ENCODE measurements around the gene WDR43.

DNA sequence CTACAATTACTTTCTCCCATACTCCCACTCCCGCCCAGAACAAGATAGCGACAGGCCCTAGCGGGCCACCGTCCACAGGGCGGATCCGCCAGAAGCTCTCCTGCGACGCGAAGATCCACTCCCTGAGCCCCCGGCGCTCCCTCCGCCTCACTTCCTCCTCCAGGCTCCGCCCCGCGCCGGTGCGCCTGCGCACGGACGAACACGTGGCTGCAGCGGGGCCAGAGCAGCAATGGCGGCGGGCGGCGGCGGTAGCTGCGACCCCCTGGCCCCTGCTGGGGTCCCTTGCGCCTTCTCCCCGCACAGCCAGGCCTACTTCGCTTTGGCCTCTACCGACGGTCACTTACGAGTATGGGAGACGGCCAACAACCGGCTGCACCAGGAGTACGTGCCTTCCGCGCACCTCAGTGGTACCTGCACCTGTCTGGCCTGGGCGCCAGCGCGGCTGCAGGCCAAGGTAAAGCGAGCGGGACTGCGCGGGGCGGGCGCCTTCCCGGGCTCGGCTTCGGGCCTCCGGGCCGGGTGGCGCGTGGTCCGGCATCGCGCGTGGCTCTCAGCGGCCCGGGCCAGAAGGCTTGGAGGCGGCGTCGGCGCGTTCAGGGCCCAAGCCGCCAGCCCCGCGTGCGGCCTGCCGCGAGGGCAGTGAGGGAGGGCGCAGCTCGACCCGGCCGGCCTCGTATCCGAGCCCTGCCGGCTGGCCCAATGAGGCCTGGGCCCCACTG, at the start of gene WDR43:
- TF ChIP-seq, protein P1, sequence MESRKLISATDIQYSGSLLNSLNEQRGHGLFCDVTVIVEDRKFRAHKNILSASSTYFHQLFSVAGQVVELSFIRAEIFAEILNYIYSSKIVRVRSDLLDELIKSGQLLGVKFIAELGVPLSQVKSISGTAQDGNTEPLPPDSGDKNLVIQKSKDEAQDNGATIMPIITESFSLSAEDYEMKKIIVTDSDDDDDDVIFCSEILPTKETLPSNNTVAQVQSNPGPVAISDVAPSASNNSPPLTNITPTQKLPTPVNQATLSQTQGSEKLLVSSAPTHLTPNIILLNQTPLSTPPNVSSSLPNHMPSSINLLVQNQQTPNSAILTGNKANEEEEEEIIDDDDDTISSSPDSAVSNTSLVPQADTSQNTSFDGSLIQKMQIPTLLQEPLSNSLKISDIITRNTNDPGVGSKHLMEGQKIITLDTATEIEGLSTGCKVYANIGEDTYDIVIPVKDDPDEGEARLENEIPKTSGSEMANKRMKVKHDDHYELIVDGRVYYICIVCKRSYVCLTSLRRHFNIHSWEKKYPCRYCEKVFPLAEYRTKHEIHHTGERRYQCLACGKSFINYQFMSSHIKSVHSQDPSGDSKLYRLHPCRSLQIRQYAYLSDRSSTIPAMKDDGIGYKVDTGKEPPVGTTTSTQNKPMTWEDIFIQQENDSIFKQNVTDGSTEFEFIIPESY (IDR thresholded peaks at IDR 0.05), result peak; percentile 95
- TF ChIP-seq, protein P2, sequence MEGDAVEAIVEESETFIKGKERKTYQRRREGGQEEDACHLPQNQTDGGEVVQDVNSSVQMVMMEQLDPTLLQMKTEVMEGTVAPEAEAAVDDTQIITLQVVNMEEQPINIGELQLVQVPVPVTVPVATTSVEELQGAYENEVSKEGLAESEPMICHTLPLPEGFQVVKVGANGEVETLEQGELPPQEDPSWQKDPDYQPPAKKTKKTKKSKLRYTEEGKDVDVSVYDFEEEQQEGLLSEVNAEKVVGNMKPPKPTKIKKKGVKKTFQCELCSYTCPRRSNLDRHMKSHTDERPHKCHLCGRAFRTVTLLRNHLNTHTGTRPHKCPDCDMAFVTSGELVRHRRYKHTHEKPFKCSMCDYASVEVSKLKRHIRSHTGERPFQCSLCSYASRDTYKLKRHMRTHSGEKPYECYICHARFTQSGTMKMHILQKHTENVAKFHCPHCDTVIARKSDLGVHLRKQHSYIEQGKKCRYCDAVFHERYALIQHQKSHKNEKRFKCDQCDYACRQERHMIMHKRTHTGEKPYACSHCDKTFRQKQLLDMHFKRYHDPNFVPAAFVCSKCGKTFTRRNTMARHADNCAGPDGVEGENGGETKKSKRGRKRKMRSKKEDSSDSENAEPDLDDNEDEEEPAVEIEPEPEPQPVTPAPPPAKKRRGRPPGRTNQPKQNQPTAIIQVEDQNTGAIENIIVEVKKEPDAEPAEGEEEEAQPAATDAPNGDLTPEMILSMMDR (IDR thresholded peaks at IDR 0.05; ENCODE audit: low read depth, low read length, missing input control), result no peak
- TF ChIP-seq HNF4A (conservative IDR thresholded peaks at IDR 0.05) (peak; percentile 46 to 50), FOXA1 (IDR thresholded peaks at IDR 0.05) (peak; percentile 47), SP1 (IDR thresholded peaks at IDR 0.05) (peak; percentile 86), TAF1 (conservative IDR thresholded peaks at IDR 0.05) (no peak), RAD21 (IDR thresholded peaks at IDR 0.05) (peak; percentile 17 to 19), EGR1 (IDR thresholded peaks at IDR 0.05; ENCODE audit: low read depth in 2 of 2) (peak; percentile 46 to 83)
- TF ChIP-seq, protein P3, sequence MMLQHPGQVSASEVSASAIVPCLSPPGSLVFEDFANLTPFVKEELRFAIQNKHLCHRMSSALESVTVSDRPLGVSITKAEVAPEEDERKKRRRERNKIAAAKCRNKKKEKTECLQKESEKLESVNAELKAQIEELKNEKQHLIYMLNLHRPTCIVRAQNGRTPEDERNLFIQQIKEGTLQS (IDR thresholded peaks at IDR 0.05), result no peak

Data from liver (tissue), 3 donors.